GM10248 (cell line): Measurements from ENCODE around the gene CHAF1A.

Experiments used
- CTCF ChIA-PET: fragments of 300-600 bp; sonication (Branson Sonifier 250); formaldehyde crosslinking; extraction: SDS; loops from one replicate; lab custom pipeline; 2021; ENCODE audit warnings: antibody characterized with exemption; lab: Yijun Ruan, JAX
- POLR2A ChIA-PET: fragments of 350-650 bp; sonication (Branson Sonifier 250); formaldehyde crosslinking; extraction: SDS; loops from one replicate; lab custom pipeline; 2020; ENCODE audit warnings: antibody characterized with exemption; lab: Yijun Ruan, JAX
- DNase-seq: peaks from one replicate; pipeline ENCODE4 v3.0.0; 2012; ENCODE audit errors: extremely low spot score
- CTCF ChIP-seq: IDR thresholded peaks from 2 replicates; pipeline ENCODE4 v1.5.1; 2012; ENCODE audit warnings: mild to moderate bottlenecking, low read depth; ENCODE audit errors: extremely low read depth, missing control alignments, control extremely low read depth

Gene CHAF1A

GRCh38 chr19:4429771-4430171, 27.3 kb downstream of the CHAF1A start:
- CTCF ChIA-PET: interaction anchor here (1.1 to 1.6 kb wide), 3 partner anchors 13 to 30 kb away, joined by 3 to 5 read pairs (median 3); partner anchors contain the start of gene SH3GL1
- POLR2A ChIA-PET: no interaction called here
- DNase-seq: no peak
- no peak for TF ChIP-seq CTCF

- no peak for TF ChIP-seq CTCF
- ChIA-PET CTCF (interaction anchor here (1.6 kb wide), 1 partner anchor 31 kb away, joined by 5 read pairs; the partner anchor contains the start of gene SH3GL1), POLR2A (no interaction called here)
- no peak for DNase-seq
Measured at GRCh38 chr19:4430760-4431159, 28.3 kb downstream of the CHAF1A start.

GRCh38 chr19:4431296-4431695, 28.9 kb downstream of the CHAF1A start:
- no peak for TF ChIP-seq CTCF
- ChIA-PET CTCF (no interaction called here), POLR2A (no interaction called here)
- no peak for DNase-seq

- ChIA-PET CTCF (interaction anchor here (0.9 kb wide), 1 partner anchor 205 kb away, joined by 3 read pairs; no protein-coding TSS in a partner anchor), POLR2A (interaction anchor here (0.5 kb wide), 1 partner anchor 34 kb away, joined by 5 read pairs; no protein-coding TSS in a partner anchor)
- peak; percentile 76 for DNase-seq
- no peak for TF ChIP-seq CTCF
Measured at GRCh38 chr19:4431808-4432674, 29.6 kb downstream of the CHAF1A start.

GRCh38 chr19:4432918-4433506, 30.6 kb downstream of the CHAF1A start:
- ChIA-PET CTCF (interaction anchor here (0.9 to 1.6 kb wide), 2 partner anchors 11 to 204 kb away, joined by 3 to 4 read pairs; no protein-coding TSS in a partner anchor), POLR2A (no interaction called here)
- DNase-seq: no peak
- TF ChIP-seq CTCF: no peak

- DNase-seq: no peak
- ChIA-PET POLR2A (interaction anchor here (0.6 kb wide), 1 partner anchor 26 kb away, joined by 6 read pairs; no protein-coding TSS in a partner anchor), CTCF (interaction anchor here (1.1 to 1.6 kb wide), 2 partner anchors 9 to 16 kb away, joined by 3 to 4 read pairs; no protein-coding TSS in a partner anchor)
- no peak for TF ChIP-seq CTCF
Measured at GRCh38 chr19:4434391-4434790, 32.0 kb downstream of the CHAF1A start.
